ENCODE results near the gene FDXR.

Gene FDXR

GRCh38 chr17:74872313-74873036 is at the start of gene FDXR:
Gene FDXR (minus strand): TSS chr17:74872994. CDS start chr17:74872944, 50 bp downstream.
- DNase-seq (ENCODE audit: low read depth): no peak
- TF ChIP-seq, protein P1, sequence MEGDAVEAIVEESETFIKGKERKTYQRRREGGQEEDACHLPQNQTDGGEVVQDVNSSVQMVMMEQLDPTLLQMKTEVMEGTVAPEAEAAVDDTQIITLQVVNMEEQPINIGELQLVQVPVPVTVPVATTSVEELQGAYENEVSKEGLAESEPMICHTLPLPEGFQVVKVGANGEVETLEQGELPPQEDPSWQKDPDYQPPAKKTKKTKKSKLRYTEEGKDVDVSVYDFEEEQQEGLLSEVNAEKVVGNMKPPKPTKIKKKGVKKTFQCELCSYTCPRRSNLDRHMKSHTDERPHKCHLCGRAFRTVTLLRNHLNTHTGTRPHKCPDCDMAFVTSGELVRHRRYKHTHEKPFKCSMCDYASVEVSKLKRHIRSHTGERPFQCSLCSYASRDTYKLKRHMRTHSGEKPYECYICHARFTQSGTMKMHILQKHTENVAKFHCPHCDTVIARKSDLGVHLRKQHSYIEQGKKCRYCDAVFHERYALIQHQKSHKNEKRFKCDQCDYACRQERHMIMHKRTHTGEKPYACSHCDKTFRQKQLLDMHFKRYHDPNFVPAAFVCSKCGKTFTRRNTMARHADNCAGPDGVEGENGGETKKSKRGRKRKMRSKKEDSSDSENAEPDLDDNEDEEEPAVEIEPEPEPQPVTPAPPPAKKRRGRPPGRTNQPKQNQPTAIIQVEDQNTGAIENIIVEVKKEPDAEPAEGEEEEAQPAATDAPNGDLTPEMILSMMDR (IDR thresholded peaks at IDR 0.05; ENCODE audit: insufficient read depth, low read depth, low read length, missing control alignments): no peak
- H3K4me3 ChIP-seq (ENCODE audit: low read depth, low read length): peak within 1 kb of the TSS; percentile 97

GRCh38 chr17:74922172-74922571 is 49.4 kb upstream of the FDXR start:
- no peak overlapping the region for H3K4me3 ChIP-seq (ENCODE audit: low read depth, low read length)
- TF ChIP-seq, protein P1 (IDR thresholded peaks at IDR 0.05; ENCODE audit: insufficient read depth, low read depth, low read length, missing control alignments): no peak
- DNase-seq (ENCODE audit: low read depth): no peak

DNA sequence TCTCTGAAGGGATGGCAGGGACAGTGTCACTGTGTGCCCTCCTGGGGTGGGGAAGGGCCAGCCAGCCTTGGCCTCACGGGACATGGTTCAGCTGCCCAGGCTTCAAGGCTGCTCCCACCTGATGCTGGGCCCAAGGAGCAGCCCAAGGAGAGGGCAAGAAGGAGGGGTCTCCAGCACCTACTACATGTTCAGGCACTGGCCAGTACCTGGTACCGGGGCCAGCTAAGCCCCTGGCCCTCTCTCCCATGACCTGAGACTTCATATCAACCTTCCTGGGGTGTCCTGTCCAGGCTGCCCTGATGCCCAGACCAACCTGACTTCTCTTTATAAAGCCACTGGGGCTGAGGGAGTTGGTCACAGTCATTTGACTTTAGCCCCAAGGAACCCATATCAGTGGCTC is 49.0 kb upstream of the FDXR start:
- DNase-seq (ENCODE audit: low read depth): no peak
- H3K4me3 ChIP-seq (ENCODE audit: low read depth, low read length): no peak overlapping the region
- TF ChIP-seq, protein P1 (IDR thresholded peaks at IDR 0.05; ENCODE audit: insufficient read depth, low read depth, low read length, missing control alignments): no peak

GRCh38 chr17:74921026-74921681 is 48.4 kb upstream of the FDXR start:
- DNase-seq (ENCODE audit: low read depth): no peak
- no peak overlapping the region for H3K4me3 ChIP-seq (ENCODE audit: low read depth, low read length)
- TF ChIP-seq, protein P1 (IDR thresholded peaks at IDR 0.05; ENCODE audit: insufficient read depth, low read depth, low read length, missing control alignments): no peak

GRCh38 chr17:74920642-74921025 is 47.8 kb upstream of the FDXR start:
- no peak overlapping the region for H3K4me3 ChIP-seq (ENCODE audit: low read depth, low read length)
- DNase-seq (ENCODE audit: low read depth): no peak

DNA sequence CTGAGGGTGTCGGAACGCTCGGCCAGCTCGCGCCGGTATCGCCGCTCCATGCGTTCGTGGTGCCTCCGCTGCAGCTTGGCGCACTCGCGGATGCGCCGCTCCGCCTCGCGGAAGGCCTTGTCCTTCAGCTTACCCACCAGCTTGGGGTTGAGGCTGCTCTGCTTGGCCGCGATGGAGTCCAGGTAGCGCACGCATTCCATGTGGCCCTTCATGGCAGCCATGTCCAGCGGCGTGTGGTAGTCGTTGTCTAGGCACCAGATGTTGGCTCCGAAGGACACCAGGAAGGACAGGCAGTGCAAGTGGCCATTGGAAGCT is 47.5 kb upstream of the FDXR start:
- TF ChIP-seq, protein P1 (IDR thresholded peaks at IDR 0.05; ENCODE audit: insufficient read depth, low read depth, low read length, missing control alignments): no peak
- DNase-seq (ENCODE audit: low read depth): no peak
- no peak overlapping the region for H3K4me3 ChIP-seq (ENCODE audit: low read depth, low read length)

More at GRCh38 chr17:74920642-74921025, 47.8 kb upstream of the FDXR start:
- TF ChIP-seq, protein P1 (IDR thresholded peaks at IDR 0.05; ENCODE audit: insufficient read depth, low read depth, low read length, missing control alignments): no peak

Measured in GM12865 (cell line).